Activated CD4-positive, alpha-beta memory T cell treated with anti-CD3 and anti-CD28 coated beads for 36 hours (primary cell): ENCODE measurements around the gene TEX14. TPM values are rescaled to one million over a fixed set of nuclear protein-coding genes. Genes with fewer than 3 reads are reported as not detected.

ENCODE experiments used
- CTCF ChIA-PET: fragments of 350-600 bp; sonication (Branson Sonifier 250); formaldehyde crosslinking; loops from one replicate; lab custom pipeline; 2021; ENCODE audit warnings: antibody characterized with exemption, inconsistent platforms; lab: Charles Lee
- POLR2A ChIA-PET: fragments of 350-600 bp; sonication (Branson Sonifier 250); formaldehyde crosslinking; loops from one replicate; lab custom pipeline; 2021; ENCODE audit warnings: antibody characterized with exemption; lab: Charles Lee
- DNase-seq: peaks from one replicate; pipeline ENCODE4 v3.0.0-alpha.2; 2020
- H3K27ac Mint-ChIP-seq: one replicate; pipeline ENCODE4 v1.8.0; 2021; ENCODE audit warnings: mixed read lengths
- H3K27me3 Mint-ChIP-seq: one replicate; pipeline ENCODE4 v1.8.0; 2021; ENCODE audit warnings: mixed read lengths
- H3K36me3 Mint-ChIP-seq: one replicate; pipeline ENCODE4 v1.8.0; 2021; ENCODE audit warnings: mixed read lengths
- H3K4me1 Mint-ChIP-seq: one replicate; pipeline ENCODE4 v1.8.0; 2021; ENCODE audit warnings: low read depth, mixed read lengths
- H3K4me3 Mint-ChIP-seq: one replicate; pipeline ENCODE4 v1.8.0; 2021; ENCODE audit warnings: mild to moderate bottlenecking, mixed read lengths
- H3K9me3 Mint-ChIP-seq: one replicate; pipeline ENCODE4 v1.8.0; 2021; ENCODE audit warnings: mixed read lengths
- intact Hi-C: fragments of 100-400 bp; cut with micrococcal nuclease; formaldehyde crosslinking; loops from one replicate; pipeline ENCODE4 v1.15.1; 2023
- total RNA-seq, 2 experiments: library from RNA; stranded (reverse); gene quantifications; one replicate each; pipeline ENCODE4 v1.2.3, GENCODE V29; 2021

The TEX14 gene
- total RNA-seq, 2 experiments from 2014 or later = 0.14 to 0.17 TPM

DNA sequence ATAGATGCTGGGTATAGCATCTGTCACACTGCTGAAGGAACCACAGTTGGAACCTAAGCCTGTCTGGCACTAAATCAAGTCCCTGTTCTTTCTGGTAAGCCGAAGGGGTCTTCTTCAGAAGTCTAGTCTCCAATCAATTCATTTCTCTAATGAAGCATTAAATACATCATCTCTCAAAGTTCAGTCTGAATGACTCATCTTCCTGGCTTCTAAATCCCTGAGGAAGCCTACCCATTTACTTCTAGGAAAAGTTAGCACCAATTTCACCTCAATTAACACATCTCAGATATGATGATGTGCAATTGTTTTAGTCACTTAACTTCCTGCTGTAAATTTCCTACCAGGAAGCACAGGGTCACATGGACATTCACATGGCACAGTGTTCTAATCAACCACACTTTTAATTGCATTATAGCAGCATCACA lies 49.9 kb downstream of the TEX14 start:
- ChIA-PET POLR2A (interaction anchor here (6.5 kb wide), 1 partner anchor 10 kb away, joined by 81 read pairs; no protein-coding TSS in a partner anchor), CTCF (no interaction called here)
- H3K27me3 Mint-ChIP-seq = no peaks in the 10 kb centered on the region
- no peaks in the 10 kb centered on the region for H3K36me3 Mint-ChIP-seq
- H3K4me1 Mint-ChIP-seq = no peaks in the 10 kb centered on the region
- H3K4me3 Mint-ChIP-seq = no peak overlapping the region
- no peak overlapping the region for H3K27ac Mint-ChIP-seq
- no peak for DNase-seq
- H3K9me3 Mint-ChIP-seq = no peaks in the 10 kb centered on the region
- intact Hi-C loops = no loop called here

GRCh38 chr17:58640202-58640601 lies 51.6 kb downstream of the TEX14 start:
- Mint-ChIP-seq H3K27ac (no peak overlapping the region), H3K36me3 (no peaks in the 10 kb centered on the region), H3K4me1 (no peaks in the 10 kb centered on the region), H3K4me3 (no peak overlapping the region), H3K9me3 (no peaks in the 10 kb centered on the region), H3K27me3 (no peaks in the 10 kb centered on the region)
- ChIA-PET CTCF (interaction anchor here (0.8 to 1.0 kb wide), 3 partner anchors 8 to 365 kb away, joined by 3 read pairs; no protein-coding TSS in a partner anchor), POLR2A (interaction anchor here (0.7 to 6.5 kb wide), 2 partner anchors 9 to 16 kb away, joined by 6 to 81 read pairs; no protein-coding TSS in a partner anchor)
- no peak for DNase-seq
- intact Hi-C loops = no loop called here

DNA sequence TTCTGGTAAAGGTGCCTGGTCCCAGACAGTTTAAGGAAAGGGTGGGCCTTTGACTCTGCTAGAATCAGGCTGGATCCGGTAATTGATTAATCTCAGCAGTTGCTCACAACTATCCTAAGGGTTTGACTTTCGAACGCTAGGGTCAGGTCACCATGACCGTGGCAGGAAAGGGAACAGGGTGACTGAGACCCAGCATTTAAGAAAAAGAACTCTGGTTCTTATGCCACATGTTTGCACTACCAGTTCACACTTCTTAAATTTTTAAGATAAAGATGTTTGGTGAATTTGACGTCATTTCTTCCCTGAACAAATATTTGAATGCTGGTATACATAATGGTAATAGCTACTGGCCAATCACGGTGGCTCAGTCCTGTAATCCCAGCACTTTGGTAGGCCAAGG lies 52.2 kb downstream of the TEX14 start:
- Mint-ChIP-seq H3K27me3 (no peaks in the 10 kb centered on the region), H3K4me1 (no peaks in the 10 kb centered on the region), H3K27ac (no peak overlapping the region), H3K4me3 (no peak overlapping the region), H3K36me3 (no peaks in the 10 kb centered on the region), H3K9me3 (no peaks in the 10 kb centered on the region)
- CTCF ChIA-PET = interaction anchor here (0.8 to 1.0 kb wide), 3 partner anchors 8 to 365 kb away, joined by 3 read pairs; no protein-coding TSS in a partner anchor
- intact Hi-C loops = loop anchor here (10.0 kb wide), 1 partner anchor 55 kb away; no protein-coding TSS in a partner anchor
- POLR2A ChIA-PET = interaction anchor here (6.5 kb wide), 1 partner anchor 8 kb away, joined by 81 read pairs; no protein-coding TSS in a partner anchor
- no peak for DNase-seq

GRCh38 chr17:58637011-58637570 lies 54.8 kb downstream of the TEX14 start:
- Mint-ChIP-seq H3K9me3 (no peaks in the 10 kb centered on the region), H3K4me3 (no peak overlapping the region), H3K27me3 (no peaks in the 10 kb centered on the region), H3K27ac (no peak overlapping the region), H3K36me3 (no peaks in the 10 kb centered on the region), H3K4me1 (peaks cover 3% of the 10 kb centered on the region)
- intact Hi-C loops = loop anchor here (10.0 kb wide), 1 partner anchor 52 kb away; no protein-coding TSS in a partner anchor
- no peak for DNase-seq
- ChIA-PET POLR2A (no interaction called here), CTCF (no interaction called here)

DNA sequence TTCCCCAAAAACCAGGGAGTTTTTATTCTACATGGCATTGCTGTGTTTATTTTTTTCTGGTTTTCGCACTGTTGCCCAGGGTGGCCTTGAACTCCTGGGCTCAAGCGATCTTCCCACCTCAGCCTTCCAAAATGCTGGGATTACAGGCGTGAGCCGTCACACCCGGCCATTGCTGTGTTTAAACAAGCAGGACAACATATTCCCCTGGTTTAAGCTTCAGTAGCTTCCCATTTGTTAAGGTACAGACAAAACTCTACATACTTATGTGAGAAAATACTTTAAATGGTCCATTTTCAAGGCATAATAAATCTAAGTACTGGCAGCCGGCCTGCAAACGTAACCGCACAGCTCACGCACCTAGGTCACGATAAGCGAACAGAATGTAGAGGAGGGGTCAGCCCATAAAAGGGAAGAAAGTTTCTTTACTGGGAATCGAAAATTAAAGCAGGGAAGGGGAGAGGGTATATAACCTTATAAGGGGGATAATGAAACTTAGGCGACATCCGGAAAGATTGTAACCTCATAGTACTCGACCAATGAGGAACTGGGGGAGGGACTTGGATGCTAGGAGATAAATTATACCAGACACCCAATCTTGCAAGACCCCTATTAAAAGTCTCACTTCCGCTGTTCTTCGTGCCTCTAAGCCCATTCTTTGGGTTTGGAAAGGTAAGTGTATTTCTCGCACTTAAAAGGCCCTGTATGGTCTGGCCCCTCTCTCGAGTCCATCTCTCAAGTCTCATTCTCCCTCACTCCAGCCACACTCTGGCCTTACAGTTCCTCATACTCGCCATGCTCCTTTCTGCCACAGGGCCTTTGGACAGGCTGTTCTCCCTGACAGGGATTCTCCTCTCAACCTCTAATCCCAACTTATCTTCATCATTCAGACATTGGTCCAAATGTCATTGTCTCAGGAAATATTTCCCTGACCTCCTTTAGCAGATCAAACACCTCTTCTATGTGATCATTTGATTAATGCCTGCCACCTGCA lies 59.2 kb downstream of the TEX14 start:
- Mint-ChIP-seq H3K9me3 (no peaks in the 10 kb centered on the region), H3K27me3 (no peaks in the 10 kb centered on the region), H3K4me3 (peak overlapping the region; percentile 36), H3K27ac (peak overlapping the region; percentile 67), H3K36me3 (no peaks in the 10 kb centered on the region), H3K4me1 (peaks cover 3% of the 10 kb centered on the region)
- intact Hi-C loops = loop anchor here (1.0 to 10.0 kb wide), 3 partner anchors 48 to 295 kb away; no protein-coding TSS in a partner anchor
- POLR2A ChIA-PET = interaction anchor here (0.5 to 3.9 kb wide), 65 partner anchors 10 to 1075 kb away, joined by 3 to 243 read pairs (median 5); partner anchors contain the start of genes HSF5, MKS1, PPM1E and PRR11
- DNase-seq = no peak
- CTCF ChIA-PET = interaction anchor here (0.7 to 3.5 kb wide), 8 partner anchors 7 to 113 kb away, joined by 3 to 22 read pairs (median 4); partner anchors contain the start of gene RAD51C

DNA sequence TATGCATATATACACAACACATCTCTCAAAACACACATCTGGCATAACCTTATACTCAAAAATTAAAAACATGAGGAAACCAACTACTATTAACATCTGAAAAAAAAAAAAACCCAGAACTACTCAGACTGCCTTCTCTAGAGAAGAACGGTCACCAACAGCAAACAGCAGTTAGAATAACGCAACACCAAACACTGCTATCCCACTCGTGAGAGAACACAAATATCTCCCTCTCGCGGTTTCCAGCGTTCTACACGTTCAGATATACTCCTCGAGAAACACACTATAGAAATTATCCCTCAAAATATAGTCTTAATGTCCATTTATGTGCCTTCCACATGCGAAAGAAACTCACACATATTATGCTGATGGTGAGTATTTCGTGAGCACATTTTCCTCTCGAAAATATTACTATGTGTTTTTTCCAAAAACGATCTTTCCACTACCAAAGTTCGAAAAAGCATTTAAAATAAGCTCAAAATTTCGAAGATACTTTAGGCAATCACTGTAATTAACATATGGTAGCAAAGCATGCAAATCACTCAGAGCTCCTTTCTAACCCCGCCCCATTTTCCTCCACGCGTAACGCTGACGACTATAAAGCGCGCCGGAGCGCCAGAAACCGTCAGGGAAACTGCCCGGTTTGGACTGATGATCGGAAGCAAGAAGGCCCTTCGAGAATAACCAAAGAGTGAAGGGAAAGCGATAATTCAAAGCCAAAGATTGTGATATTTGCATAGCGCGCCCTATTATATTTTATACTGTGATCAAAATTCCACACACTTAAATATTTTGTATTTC lies 60.1 kb downstream of the TEX14 start:
- peak; percentile 98 for DNase-seq
- intact Hi-C loops = loop anchor here (1.0 to 10.0 kb wide), 8 partner anchors 28 to 524 kb away; partner anchors contain the start of genes PRR11, RAD51C, SKA2 and TEX14
- no peak overlapping the region for H3K27ac Mint-ChIP-seq
- no peaks in the 10 kb centered on the region for H3K36me3 Mint-ChIP-seq
- ChIA-PET CTCF (interaction anchor here (0.6 to 3.5 kb wide), 10 partner anchors 8 to 473 kb away, joined by 3 to 22 read pairs (median 4); partner anchors contain the start of genes HSF5 and RAD51C), POLR2A (interaction anchor here (0.6 to 3.9 kb wide), 82 partner anchors 10 to 1731 kb away, joined by 3 to 243 read pairs (median 4); partner anchors contain the start of genes DYNLL2, GDPD1, HSF5 and MKS1)
- H3K9me3 Mint-ChIP-seq = no peaks in the 10 kb centered on the region
- no peaks in the 10 kb centered on the region for H3K27me3 Mint-ChIP-seq
- peaks cover 3% of the 10 kb centered on the region for H3K4me1 Mint-ChIP-seq
- no peak overlapping the region for H3K4me3 Mint-ChIP-seq

DNA sequence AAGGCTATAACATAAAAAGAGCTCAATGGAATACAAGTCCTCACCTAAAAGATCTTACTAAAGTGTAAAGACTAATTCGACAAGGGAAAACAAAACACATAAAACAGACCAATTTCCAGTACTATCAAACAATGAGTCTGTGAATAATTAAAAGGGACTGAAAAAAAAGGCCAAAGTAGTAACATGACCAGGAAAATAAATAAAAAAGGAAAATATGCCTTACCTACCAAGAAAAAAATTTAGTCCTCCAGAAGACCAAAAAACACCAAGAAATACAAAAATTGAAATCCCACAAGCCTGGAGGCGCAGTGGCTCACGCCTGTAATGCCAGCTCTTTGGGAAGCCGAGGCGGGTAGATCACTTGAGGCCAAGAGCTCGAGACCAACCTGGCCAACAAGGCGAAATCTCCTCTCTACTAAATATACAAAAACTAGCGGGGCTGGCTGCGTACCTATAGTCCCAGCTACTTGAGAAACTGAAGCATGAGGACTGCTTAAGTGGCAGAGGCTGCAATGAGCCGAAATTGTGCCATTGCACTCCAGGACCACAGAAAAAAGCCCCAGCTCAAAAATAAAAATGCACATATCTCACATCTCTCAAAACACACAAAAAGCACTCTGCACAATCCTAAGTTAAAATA lies 60.8 kb downstream of the TEX14 start:
- CTCF ChIA-PET = interaction anchor here (0.6 to 3.5 kb wide), 7 partner anchors 10 to 472 kb away, joined by 3 to 22 read pairs (median 7); no protein-coding TSS in a partner anchor
- no peaks in the 10 kb centered on the region for H3K27me3 Mint-ChIP-seq
- H3K27ac Mint-ChIP-seq = no peak overlapping the region
- H3K4me1 Mint-ChIP-seq = peaks cover 3% of the 10 kb centered on the region
- POLR2A ChIA-PET = interaction anchor here (0.6 to 3.9 kb wide), 52 partner anchors 11 to 1730 kb away, joined by 3 to 243 read pairs (median 6); partner anchors contain the start of genes DYNLL2, GDPD1, MKS1 and PPM1E
- H3K4me3 Mint-ChIP-seq = peak overlapping the region; percentile 10
- intact Hi-C loops = loop anchor here (1.0 to 10.0 kb wide), 7 partner anchors 28 to 524 kb away; partner anchors contain the start of genes PRR11, RAD51C, SKA2 and TEX14
- peak; percentile 49 for DNase-seq
- H3K9me3 Mint-ChIP-seq = no peaks in the 10 kb centered on the region
- no peaks in the 10 kb centered on the region for H3K36me3 Mint-ChIP-seq

GRCh38 chr17:58626905-58627304 lies 64.9 kb downstream of the TEX14 start:
- H3K9me3 Mint-ChIP-seq = no peaks in the 10 kb centered on the region
- DNase-seq = no peak
- H3K4me1 Mint-ChIP-seq = no peaks in the 10 kb centered on the region
- H3K27ac Mint-ChIP-seq = no peak overlapping the region
- no peaks in the 10 kb centered on the region for H3K27me3 Mint-ChIP-seq
- intact Hi-C loops = no loop called here
- no peaks in the 10 kb centered on the region for H3K36me3 Mint-ChIP-seq
- CTCF ChIA-PET = interaction anchor here (2.0 kb wide), 1 partner anchor 39 kb away, joined by 8 read pairs; no protein-coding TSS in a partner anchor
- POLR2A ChIA-PET = interaction anchor here (0.6 kb wide), 1 partner anchor 11 kb away, joined by 3 read pairs; no protein-coding TSS in a partner anchor
- no peak overlapping the region for H3K4me3 Mint-ChIP-seq

GRCh38 chr17:58624751-58625150 lies 67.1 kb downstream of the TEX14 start:
- Mint-ChIP-seq H3K9me3 (no peaks in the 10 kb centered on the region), H3K27ac (no peak overlapping the region), H3K36me3 (no peaks in the 10 kb centered on the region), H3K4me3 (no peak overlapping the region), H3K27me3 (no peaks in the 10 kb centered on the region), H3K4me1 (no peaks in the 10 kb centered on the region)
- intact Hi-C loops = no loop called here
- DNase-seq = no peak
- ChIA-PET CTCF (interaction anchor here (1.2 kb wide), 1 partner anchor 37 kb away, joined by 7 read pairs; no protein-coding TSS in a partner anchor), POLR2A (no interaction called here)

- peaks cover 3% of the 10 kb centered on the region for H3K4me1 Mint-ChIP-seq
- CTCF ChIA-PET = interaction anchor here (1.1 kb wide), 1 partner anchor 44 kb away, joined by 4 read pairs; no protein-coding TSS in a partner anchor
- intact Hi-C loops = no loop called here
- no peak overlapping the region for H3K4me3 Mint-ChIP-seq
- no peak overlapping the region for H3K27ac Mint-ChIP-seq
- H3K36me3 Mint-ChIP-seq = no peaks in the 10 kb centered on the region
- H3K9me3 Mint-ChIP-seq = no peaks in the 10 kb centered on the region
- POLR2A ChIA-PET = interaction anchor here (6.2 kb wide), 1 partner anchor 11 kb away, joined by 52 read pairs; no protein-coding TSS in a partner anchor
- no peaks in the 10 kb centered on the region for H3K27me3 Mint-ChIP-seq
- no peak for DNase-seq
Observed at GRCh38 chr17:58621174-58621573, 70.7 kb downstream of the TEX14 start.
